ENCODE measurements around the gene INPP4A.

Gene INPP4A

GRCh38 chr2:98478088-98478551, 33.5 kb downstream of the INPP4A start:
- DNase-seq: no peak

GRCh38 chr2:98478907-98479306, 34.2 kb downstream of the INPP4A start:
- no peak for DNase-seq

- DNase-seq: no peak
These were observed 34.7 kb downstream of the INPP4A start for GRCh38 chr2:98479371-98479770.

- no peak for DNase-seq
These were observed 35.4 kb downstream of the INPP4A start for GRCh38 chr2:98479959-98480524.

- no peak for DNase-seq
These were observed 35.9 kb downstream of the INPP4A start for GRCh38 chr2:98480598-98480997.

- DNase-seq: no peak
These were observed 37.7 kb downstream of the INPP4A start for GRCh38 chr2:98482362-98482761.

GRCh38 chr2:98483257-98483861, 38.7 kb downstream of the INPP4A start:
- DNase-seq: no peak

GRCh38 chr2:98484121-98484557, 39.5 kb downstream of the INPP4A start:
- DNase-seq: no peak

GRCh38 chr2:98484652-98485452, 40.2 kb downstream of the INPP4A start:
- no peak for DNase-seq

GRCh38 chr2:98485453-98485755, 40.7 kb downstream of the INPP4A start:
- DNase-seq: no peak

GRCh38 chr2:98486374-98486981, 41.8 kb downstream of the INPP4A start:
- DNase-seq: no peak

- DNase-seq: no peak
These were observed 42.6 kb downstream of the INPP4A start for GRCh38 chr2:98487101-98487805.

GRCh38 chr2:98487806-98488189, 43.1 kb downstream of the INPP4A start:
- peak in 1 of 2 experiments; percentile 22 for DNase-seq

- DNase-seq: no peak
These were observed 43.6 kb downstream of the INPP4A start for GRCh38 chr2:98488252-98488651.

- DNase-seq: no peak
These were observed 44.8 kb downstream of the INPP4A start for GRCh38 chr2:98489486-98489885.

GRCh38 chr2:98489971-98490962, 45.6 kb downstream of the INPP4A start:
- no peak for DNase-seq

- DNase-seq: no peak
These were observed 47.8 kb downstream of the INPP4A start for GRCh38 chr2:98492441-98492840.

- DNase-seq: no peak
These were observed 50.0 kb downstream of the INPP4A start for GRCh38 chr2:98494699-98495098.

GRCh38 chr2:98496750-98497493, 52.3 kb downstream of the INPP4A start:
- DNase-seq: no peak

- no peak for DNase-seq
These were observed 54.2 kb downstream of the INPP4A start for GRCh38 chr2:98498703-98499440.
